SK-N-SH treated with all-trans-retinoic acid at 6 μM for 48 hours (cell line): ENCODE results near the gene RSBN1.

ENCODE experiments used
- BACH2 ChIP-seq: fragments of 250-450 bp; sonication (Bioruptor Pico); IDR thresholded peaks from 2 replicates; pipeline ENCODE4 v1.9.0; 2021; ENCODE audit warnings: mild to moderate bottlenecking, borderline replicate concordance
- CREB5 ChIP-seq: fragments of 250-450 bp; sonication (Bioruptor Pico); IDR thresholded peaks from 2 replicates; pipeline ENCODE4 v1.5.1; 2020; ENCODE audit warnings: low read depth, mild to moderate bottlenecking, moderate library complexity
- CSDC2 ChIP-seq: fragments of 250-450 bp; sonication (Bioruptor Pico); IDR thresholded peaks from 2 replicates; pipeline ENCODE4 v1.5.0; 2020; ENCODE audit warnings: mild to moderate bottlenecking, moderate library complexity
- ESRRG ChIP-seq: fragments of 250-450 bp; sonication (Bioruptor Pico); IDR thresholded peaks from 2 replicates; pipeline ENCODE4 v1.6.1; 2021; ENCODE audit warnings: mild to moderate bottlenecking
- OSR1 ChIP-seq: fragments of 250-450 bp; sonication (Bioruptor Pico); IDR thresholded peaks from 2 replicates; pipeline ENCODE4 v1.8.0; 2022; ENCODE audit warnings: moderate library complexity, mild to moderate bottlenecking, inconsistent platforms
- PATZ1 ChIP-seq: fragments of 250-450 bp; sonication (Bioruptor Pico); IDR thresholded peaks from 2 replicates; pipeline ENCODE4 v1.8.0; 2020; ENCODE audit warnings: mild to moderate bottlenecking, moderate library complexity, borderline replicate concordance
- PPARA ChIP-seq: fragments of 250-450 bp; sonication (Bioruptor Pico); IDR thresholded peaks from 2 replicates; pipeline ENCODE4 v1.5.0; 2020; ENCODE audit warnings: mild to moderate bottlenecking, borderline replicate concordance
- SNAI2 ChIP-seq: fragments of 250-450 bp; sonication (Bioruptor Pico); IDR thresholded peaks from 2 replicates; pipeline ENCODE4 v1.5.0; 2020; ENCODE audit warnings: mild to moderate bottlenecking, moderate library complexity
- TOX ChIP-seq: fragments of 250-450 bp; sonication (Bioruptor Pico); IDR thresholded peaks from 2 replicates; pipeline ENCODE4 v1.8.0; 2021; ENCODE audit warnings: mild to moderate bottlenecking, moderate library complexity, borderline replicate concordance
- TSHZ2 ChIP-seq: fragments of 250-450 bp; sonication (Bioruptor Pico); IDR thresholded peaks from 2 replicates; pipeline ENCODE4 v1.5.0; 2020; ENCODE audit warnings: mild to moderate bottlenecking, moderate library complexity
- ZFP30 ChIP-seq: fragments of 450-650 bp; formaldehyde crosslinking; IDR thresholded peaks from 2 replicates; pipeline ENCODE4 v1.5.0; 2022; ENCODE audit warnings: mild to moderate bottlenecking, moderate library complexity

- TF ChIP-seq ZFP30 (no peak), PATZ1 (CRISPR knock-in tag) (no peak), CREB5 (CRISPR knock-in tag) (no peak), CSDC2 (CRISPR knock-in tag) (no peak), ESRRG (CRISPR knock-in tag) (no peak), SNAI2 (CRISPR knock-in tag) (no peak), BACH2 (no peak), TOX (CRISPR knock-in tag) (no peak), PPARA (CRISPR knock-in tag) (no peak), OSR1 (no peak), TSHZ2 (no peak)
These were observed 43.5 kb upstream of the RSBN1 start for GRCh38 chr1:113855630-113856400.
